Measurements from ENCODE around the gene ADAMTS17. TPM values are rescaled to one million over a fixed set of nuclear protein-coding genes. Genes with fewer than 3 reads are reported as not detected.
A peak's percentile ranks its signal among the peaks of the same experiment; 100 is the strongest.
"Not testable (repeated sequence)": the region's sequence is repeated elsewhere in the genome, so short reads cannot be mapped to it uniquely, and the experiment has no call there.

The ADAMTS17 gene
- total RNA-seq, 8 experiments from 2014 or later = 0.33 to 2.1 (median 1.1) TPM

DNA sequence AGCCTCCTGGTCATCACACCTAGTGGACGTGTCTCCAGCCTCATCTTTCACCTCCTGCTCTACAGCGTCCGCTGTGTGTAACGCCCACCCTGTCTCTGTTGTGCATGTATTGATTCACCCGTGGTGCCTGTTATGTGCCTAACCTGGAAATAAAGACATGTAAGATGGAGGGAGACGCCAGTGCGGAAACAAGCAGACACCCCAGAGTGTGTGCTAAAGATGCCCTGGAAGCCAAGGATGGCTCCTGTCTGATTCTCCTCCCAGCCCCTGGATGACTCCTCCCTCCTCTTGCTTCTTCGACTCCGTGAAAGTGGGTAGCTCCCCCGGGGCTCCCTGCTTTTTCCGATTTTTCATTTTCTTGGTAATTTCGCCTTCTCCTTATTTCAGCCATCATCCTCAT, 241.8 kb downstream of the ADAMTS17 start:
- H3K4me1 ChIP-seq (replicated peaks in 1 of 2) = no peaks in the 10 kb centered on the region
- no peak overlapping the region for H3K27ac ChIP-seq
- no peak for ATAC-seq (replicated peaks in 6 of 8)
- 58 to 100% (median 85%) methylated on average over 3 to 10 of the region's 12 CpGs; no CpG with 5 or more reads in 6 of the 10 experiments for WGBS, 10 experiments
- H3K4me3 ChIP-seq = no peak overlapping the region
- in situ Hi-C loops (cut with MboI; ENCODE audit: low pct_unique_long_range_greater_than_20kb in 2 of 9, low sequenced_read_pairs in 9 of 9, unreplicated experiment in 9 of 9) = no loop called here

DNA sequence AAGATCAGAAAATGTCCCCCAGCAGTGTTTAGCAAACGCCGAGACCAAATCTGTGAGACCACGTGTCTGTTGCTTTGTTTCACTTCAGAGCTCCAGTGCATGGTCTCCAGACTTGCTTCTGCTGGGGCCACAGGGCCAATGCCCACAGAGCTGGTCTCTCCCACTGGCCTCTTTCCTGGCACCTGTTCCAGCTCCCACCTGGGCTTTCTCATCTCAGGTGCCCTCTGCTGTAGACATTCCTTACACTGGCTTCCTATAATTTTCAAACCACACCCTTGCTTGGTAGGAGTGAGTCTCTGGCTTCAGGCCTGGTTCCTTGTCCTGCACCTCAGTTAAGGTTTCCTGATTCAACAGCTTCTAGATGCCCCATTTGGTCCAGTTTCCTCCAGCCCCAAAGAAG, 243.1 kb downstream of the ADAMTS17 start:
- H3K4me1 ChIP-seq (replicated peaks in 1 of 2) = no peaks in the 10 kb centered on the region
- 86 to 100% (median 100%) methylated on average over 1 to 3 of the region's 3 CpGs; no CpG with 5 or more reads in 7 of the 10 experiments for WGBS, 10 experiments
- no peak overlapping the region for H3K4me3 ChIP-seq
- ATAC-seq (replicated peaks in 6 of 8) = no peak
- in situ Hi-C loops (cut with MboI; ENCODE audit: low pct_unique_long_range_greater_than_20kb in 2 of 9, low sequenced_read_pairs in 9 of 9, unreplicated experiment in 9 of 9) = no loop called here
- H3K27ac ChIP-seq = no peak overlapping the region

DNA sequence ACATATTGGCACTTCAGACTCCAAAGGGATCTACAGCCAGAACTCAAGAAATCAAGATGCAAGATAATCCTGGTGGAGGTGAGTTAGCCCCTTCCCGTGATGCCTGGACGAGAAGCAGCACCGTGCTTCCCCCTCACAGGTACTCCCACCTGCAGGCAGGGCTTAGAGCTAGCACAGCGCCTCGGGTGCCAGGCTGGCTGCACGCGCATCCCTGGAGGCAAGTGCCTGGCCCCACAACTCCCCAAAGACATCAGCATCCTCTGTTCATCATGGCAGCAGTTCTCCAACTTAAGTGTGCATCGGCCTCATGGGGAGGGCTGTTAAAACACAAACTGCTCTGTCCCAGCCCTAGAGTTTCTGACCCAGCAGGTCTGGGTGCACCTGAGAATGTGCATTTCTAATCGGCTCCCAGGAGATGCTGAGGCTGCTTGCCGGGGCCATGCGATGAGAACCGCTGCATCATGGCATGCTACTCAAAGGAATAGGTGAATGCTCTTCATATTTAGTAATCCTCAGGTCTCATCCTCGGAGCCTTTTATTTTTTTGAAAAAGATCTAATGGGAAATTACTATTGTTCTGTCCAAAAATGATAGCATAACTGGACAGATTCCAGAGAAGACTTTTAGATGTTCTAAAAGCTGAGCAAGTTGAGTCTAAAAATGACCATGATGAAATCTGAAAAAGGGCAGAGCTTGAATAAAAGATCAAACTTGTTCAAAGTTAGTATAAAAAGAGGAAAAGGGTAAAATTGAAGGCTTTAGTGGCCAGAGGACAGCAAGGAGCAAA, 244.2 kb downstream of the ADAMTS17 start:
- Histone ChIP-seq H3K4me3 (no peak overlapping the region), H3K27ac (no peak overlapping the region), H3K4me1 (replicated peaks in 1 of 2) (no peaks in the 10 kb centered on the region)
- no peak for ATAC-seq (replicated peaks in 6 of 8)
- in situ Hi-C loops (cut with MboI; ENCODE audit: low pct_unique_long_range_greater_than_20kb in 2 of 9, low sequenced_read_pairs in 9 of 9, unreplicated experiment in 9 of 9) = no loop called here
- WGBS, 10 experiments = 16 to 95% (median 58%) methylated on average over 2 to 9 of the region's 13 CpGs; no CpG with 5 or more reads in 2 of the 10 experiments

DNA sequence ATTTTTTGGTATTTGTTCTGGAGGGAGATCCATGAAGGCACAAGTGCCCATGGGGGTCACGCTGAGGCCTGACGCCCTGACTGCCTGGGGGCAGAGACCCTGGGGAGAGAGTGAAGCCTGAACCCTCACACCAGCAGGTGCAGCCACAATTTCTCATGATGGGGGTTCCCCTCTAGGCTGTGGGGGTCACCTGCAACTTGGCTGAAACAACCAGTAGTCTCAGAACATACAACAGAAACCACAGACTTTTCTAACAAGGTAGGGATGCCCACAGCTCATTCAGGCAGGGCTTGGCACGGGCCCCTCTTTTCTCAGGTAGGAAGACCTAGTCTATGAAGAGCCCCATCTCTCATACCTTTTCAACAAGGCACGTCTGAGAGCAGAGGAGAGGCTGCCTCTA, 245.1 kb downstream of the ADAMTS17 start:
- no peak overlapping the region for H3K27ac ChIP-seq
- ATAC-seq (replicated peaks in 6 of 8) = no peak
- WGBS, 10 experiments = 30 to 83% (median 75%) methylated on average over 2 to 4 of the region's 4 CpGs; no CpG with 5 or more reads in 4 of the 10 experiments
- H3K4me1 ChIP-seq (replicated peaks in 1 of 2) = no peaks in the 10 kb centered on the region
- no peak overlapping the region for H3K4me3 ChIP-seq
- in situ Hi-C loops (cut with MboI; ENCODE audit: low pct_unique_long_range_greater_than_20kb in 2 of 9, low sequenced_read_pairs in 9 of 9, unreplicated experiment in 9 of 9) = no loop called here

DNA sequence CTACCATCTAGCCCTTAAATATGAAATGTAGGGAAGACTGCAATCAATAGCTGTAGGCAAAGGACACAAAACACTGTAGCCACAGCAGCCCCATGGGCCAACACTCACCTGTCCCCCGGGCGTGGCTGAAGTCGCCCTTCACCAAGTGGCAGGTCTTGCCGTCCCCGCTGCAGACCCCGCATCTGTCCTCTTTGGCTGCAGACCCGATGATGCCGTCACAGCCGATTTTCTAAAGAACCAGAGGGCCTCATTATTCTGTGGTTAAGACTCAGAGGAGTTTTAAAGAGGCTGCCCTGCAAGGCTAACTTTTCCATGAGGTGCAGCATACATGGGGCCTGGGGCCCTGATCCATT, 245.6 kb downstream of the ADAMTS17 start:
- Histone ChIP-seq H3K4me1 (replicated peaks in 1 of 2) (no peaks in the 10 kb centered on the region), H3K4me3 (no peak overlapping the region), H3K27ac (no peak overlapping the region)
- no peak for ATAC-seq (replicated peaks in 6 of 8)
- WGBS, 10 experiments = 30 to 90% (median 57%) methylated on average over 1 to 7 of the region's 9 CpGs; no CpG with 5 or more reads in 4 of the 10 experiments
- in situ Hi-C loops (cut with MboI; ENCODE audit: low pct_unique_long_range_greater_than_20kb in 2 of 9, low sequenced_read_pairs in 9 of 9, unreplicated experiment in 9 of 9) = no loop called here

DNA sequence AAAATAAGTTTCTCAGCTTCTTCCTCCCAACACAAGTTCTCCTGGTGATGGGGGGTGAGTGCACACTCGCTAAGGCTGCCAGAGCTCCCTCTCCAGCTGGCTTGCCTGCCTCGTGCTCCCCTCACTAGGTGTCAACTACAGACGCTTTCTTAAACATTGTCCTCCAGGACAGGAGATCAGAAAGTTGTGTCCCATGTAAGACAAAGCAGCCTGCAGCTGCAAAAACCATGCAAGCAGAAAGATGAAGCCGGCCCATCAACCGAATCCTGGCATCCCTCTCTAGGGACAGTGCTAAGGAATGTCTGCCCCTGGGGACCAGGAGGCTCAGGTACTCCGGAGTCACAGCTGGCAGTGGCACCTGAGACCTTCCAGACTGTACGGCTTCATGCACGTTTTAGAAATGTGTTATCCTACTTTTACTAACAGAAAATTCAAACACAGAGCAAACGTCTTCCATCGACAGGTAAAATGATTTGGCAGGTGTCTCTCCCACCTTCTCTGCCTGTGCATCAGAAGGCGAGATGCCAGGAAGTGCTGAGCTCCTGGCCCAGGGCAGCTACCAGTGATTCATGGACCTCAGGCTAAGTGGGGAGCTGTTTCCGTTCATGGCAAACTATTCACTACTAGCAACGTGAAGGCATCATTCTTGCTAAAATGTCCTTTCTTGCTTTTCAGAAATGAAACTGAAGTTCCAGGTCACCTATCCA, 246.1 kb downstream of the ADAMTS17 start:
- in situ Hi-C loops (cut with MboI; ENCODE audit: low pct_unique_long_range_greater_than_20kb in 2 of 9, low sequenced_read_pairs in 9 of 9, unreplicated experiment in 9 of 9) = no loop called here

DNA sequence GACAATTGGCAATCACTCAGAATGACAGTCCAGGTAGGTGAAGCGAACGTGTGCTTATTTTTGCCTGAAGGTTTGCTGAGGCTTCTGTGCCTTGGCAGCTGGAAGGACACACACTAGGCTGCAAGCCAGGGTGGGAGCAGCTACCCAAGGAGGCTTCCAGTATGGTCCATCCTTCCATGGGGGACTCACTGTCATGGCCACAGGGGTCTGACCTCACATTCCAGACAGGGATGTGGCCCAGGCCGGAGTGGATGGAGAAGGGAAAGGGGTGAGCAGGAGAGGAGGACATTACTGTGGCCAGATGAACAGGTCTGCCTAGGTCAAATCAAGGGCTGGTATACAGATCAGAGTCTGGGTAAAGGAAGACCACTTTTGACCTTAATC, 247.7 kb downstream of the ADAMTS17 start:
- Histone ChIP-seq H3K4me1 (replicated peaks in 1 of 2) (no peaks in the 10 kb centered on the region), H3K27ac (no peak overlapping the region), H3K4me3 (no peak overlapping the region)
- ATAC-seq (replicated peaks in 6 of 8) = no peak
- in situ Hi-C loops (cut with MboI; ENCODE audit: low pct_unique_long_range_greater_than_20kb in 2 of 9, low sequenced_read_pairs in 9 of 9, unreplicated experiment in 9 of 9) = no loop called here
- WGBS, 10 experiments = 10 to 100% (median 58%) methylated on average over 1 to 2 of the region's 3 CpGs; no CpG with 5 or more reads in 5 of the 10 experiments

More for the DNA sequence above, 246.1 kb downstream of the ADAMTS17 start:
- WGBS, 10 experiments = 6 to 84% (median 50%) methylated on average over 1 to 8 of the region's 13 CpGs; no CpG with 5 or more reads in 1 of the 10 experiments
- no peak for ATAC-seq (replicated peaks in 6 of 8)
- Histone ChIP-seq H3K4me1 (replicated peaks in 1 of 2) (no peaks in the 10 kb centered on the region), H3K4me3 (no peak overlapping the region), H3K27ac (no peak overlapping the region)

DNA sequence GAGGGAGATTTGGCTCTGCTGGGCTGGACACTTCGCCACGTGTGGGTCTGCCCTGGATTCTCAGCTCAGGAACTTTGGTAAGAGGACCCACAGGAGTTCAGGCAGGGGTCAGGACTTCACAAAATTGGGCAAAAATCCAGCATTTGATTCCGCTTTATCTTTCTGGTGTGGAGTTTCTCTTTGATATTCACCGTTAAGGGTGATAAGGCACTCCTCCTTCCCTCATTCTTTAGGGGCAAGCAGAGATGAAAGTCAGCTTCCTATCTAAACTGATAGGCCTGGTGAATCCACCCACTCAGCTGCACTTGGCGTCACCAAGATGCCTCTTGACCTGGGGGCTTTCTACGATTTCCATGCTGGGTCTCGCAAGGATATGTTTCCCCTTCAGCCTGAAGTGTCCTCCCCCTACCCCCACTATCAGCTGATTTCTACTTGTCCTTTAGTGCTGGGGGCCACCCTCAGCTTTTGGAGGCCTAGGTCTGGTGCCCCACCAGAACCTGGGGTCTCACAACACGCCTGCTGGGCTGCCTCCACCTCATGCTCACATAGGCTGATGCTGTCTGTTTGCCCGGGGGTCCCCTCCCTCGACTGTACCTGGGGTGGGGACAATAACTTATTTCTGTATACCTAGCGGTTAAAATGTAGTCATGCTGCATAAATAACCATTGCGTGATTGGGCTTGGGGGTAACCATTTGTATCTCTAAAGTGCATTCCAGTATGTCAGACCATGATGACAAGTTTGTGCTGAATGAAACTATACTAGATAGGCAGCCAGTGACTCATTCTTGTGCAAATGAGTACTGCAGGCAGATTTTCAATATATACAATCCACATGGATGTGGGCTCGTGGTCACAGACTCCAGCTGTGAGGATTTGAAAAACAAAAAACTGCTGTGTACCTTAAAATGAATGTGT, 248.3 kb downstream of the ADAMTS17 start:
- in situ Hi-C loops (cut with MboI; ENCODE audit: low pct_unique_long_range_greater_than_20kb in 2 of 9, low sequenced_read_pairs in 9 of 9, unreplicated experiment in 9 of 9) = no loop called here
- 4 to 100% (median 59%) methylated on average over 1 to 13 of the region's 13 CpGs; no CpG with 5 or more reads in 2 of the 10 experiments for WGBS, 10 experiments
- Histone ChIP-seq H3K4me3 (no peak overlapping the region), H3K27ac (no peak overlapping the region), H3K4me1 (replicated peaks in 1 of 2) (no peaks in the 10 kb centered on the region)
- peak in 2 of 8 experiments; percentile 39 to 41 for ATAC-seq (replicated peaks in 6 of 8)

DNA sequence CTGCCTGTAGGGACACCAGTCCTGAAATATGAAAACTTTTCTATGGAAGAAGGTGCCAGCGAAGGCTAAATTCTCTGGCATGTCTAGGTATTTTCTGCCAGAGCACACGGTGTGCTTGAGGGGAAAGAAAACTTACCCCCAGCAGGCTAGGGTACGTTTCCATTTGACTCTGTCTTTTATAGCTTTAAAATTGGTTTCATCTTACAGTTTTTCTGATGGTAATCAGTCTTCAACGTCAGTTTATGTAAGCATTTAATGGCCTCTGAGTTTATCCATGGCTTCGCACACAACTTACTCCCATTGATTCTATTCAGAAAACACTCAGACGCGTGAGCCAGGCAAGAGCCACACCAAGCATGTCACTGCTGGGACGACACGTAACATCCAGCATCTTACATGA, 249.7 kb downstream of the ADAMTS17 start:
- in situ Hi-C loops (cut with MboI; ENCODE audit: low pct_unique_long_range_greater_than_20kb in 2 of 9, low sequenced_read_pairs in 9 of 9, unreplicated experiment in 9 of 9) = no loop called here
- ATAC-seq (replicated peaks in 6 of 8) = no peak
- H3K4me3 ChIP-seq = no peak overlapping the region
- 0 to 82% (median 40%) methylated on average over 1 to 5 of the region's 9 CpGs; no CpG with 5 or more reads in 3 of the 10 experiments for WGBS, 10 experiments
- H3K4me1 ChIP-seq (replicated peaks in 1 of 2) = no peaks in the 10 kb centered on the region
- no peak overlapping the region for H3K27ac ChIP-seq

DNA sequence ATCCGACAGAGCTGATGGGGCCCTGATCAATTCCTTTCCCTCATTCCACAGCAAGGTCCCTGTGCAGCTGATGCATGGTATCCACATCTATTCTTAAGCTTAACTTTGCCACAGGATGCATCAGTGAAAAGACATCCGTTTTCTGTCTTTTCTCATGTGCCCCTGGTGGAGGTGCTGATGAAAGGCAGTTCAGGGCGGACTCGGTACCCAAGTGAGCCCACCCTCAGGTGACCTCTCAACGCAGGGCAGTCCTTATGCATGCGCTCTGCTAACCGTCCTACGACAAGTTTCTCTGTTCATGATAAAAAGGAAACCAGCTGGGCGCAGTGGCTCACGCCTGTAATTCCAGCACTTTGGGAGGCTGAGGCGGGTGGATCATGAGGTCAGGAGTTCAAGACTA, 251.4 kb downstream of the ADAMTS17 start:
- in situ Hi-C loops (cut with MboI; ENCODE audit: low pct_unique_long_range_greater_than_20kb in 2 of 9, low sequenced_read_pairs in 9 of 9, unreplicated experiment in 9 of 9) = no loop called here
- Histone ChIP-seq H3K27ac (no peak overlapping the region), H3K4me1 (replicated peaks in 1 of 2) (no peaks in the 10 kb centered on the region), H3K4me3 (no peak overlapping the region)
- 44 to 93% (median 82%) methylated on average over 2 to 7 of the region's 11 CpGs; no CpG with 5 or more reads in 3 of the 10 experiments for WGBS, 10 experiments
- no peak for ATAC-seq (replicated peaks in 6 of 8)

DNA sequence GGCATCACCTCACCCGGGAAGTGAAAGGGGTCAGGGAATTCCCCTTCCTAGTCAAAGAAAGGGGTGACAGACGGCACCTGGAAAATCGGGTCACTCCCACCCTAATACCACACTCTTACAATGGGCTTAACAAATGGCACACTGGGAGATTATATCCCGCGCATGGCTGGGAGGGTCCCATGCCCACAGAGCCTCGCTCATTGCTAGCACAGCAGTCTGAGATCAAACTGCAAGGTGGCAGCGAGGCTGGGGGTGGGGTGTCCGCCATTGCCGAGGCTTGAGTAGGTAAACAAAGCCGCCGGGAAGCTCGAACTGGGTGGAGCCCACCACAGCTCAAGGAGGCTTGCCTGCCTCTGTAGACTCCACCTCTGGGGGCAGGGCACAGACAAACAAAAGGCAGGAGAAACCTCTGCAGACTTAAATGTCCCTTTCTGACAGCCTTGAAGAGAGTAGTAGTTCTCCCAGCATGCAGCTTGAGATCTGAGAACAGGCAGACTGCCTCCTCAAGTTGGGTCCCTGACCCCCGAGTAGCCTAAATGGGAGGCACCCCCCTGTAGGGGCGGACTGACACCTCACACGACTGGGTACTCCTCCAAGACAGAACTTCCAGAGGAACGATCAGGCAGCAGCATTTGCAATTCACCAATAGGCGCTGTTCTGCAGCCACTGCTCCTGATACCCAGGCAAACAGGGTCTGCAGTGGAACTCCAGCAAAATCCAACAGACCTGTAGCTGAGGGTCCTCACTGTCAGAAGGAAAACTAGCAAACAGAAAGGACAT, 257.5 kb downstream of the ADAMTS17 start:
- H3K4me3 ChIP-seq; ATAC-seq (replicated peaks in 6 of 8); H3K4me1 ChIP-seq (replicated peaks in 1 of 2); H3K27ac ChIP-seq; in situ Hi-C loops (cut with MboI; ENCODE audit: low pct_unique_long_range_greater_than_20kb in 2 of 9, low sequenced_read_pairs in 9 of 9, unreplicated experiment in 9 of 9): not testable (repeated sequence)
- 25 to 100% (median 47%) methylated on average over 2 to 12 of the region's 17 CpGs; no CpG with 5 or more reads in 4 of the 10 experiments for WGBS, 10 experiments

DNA sequence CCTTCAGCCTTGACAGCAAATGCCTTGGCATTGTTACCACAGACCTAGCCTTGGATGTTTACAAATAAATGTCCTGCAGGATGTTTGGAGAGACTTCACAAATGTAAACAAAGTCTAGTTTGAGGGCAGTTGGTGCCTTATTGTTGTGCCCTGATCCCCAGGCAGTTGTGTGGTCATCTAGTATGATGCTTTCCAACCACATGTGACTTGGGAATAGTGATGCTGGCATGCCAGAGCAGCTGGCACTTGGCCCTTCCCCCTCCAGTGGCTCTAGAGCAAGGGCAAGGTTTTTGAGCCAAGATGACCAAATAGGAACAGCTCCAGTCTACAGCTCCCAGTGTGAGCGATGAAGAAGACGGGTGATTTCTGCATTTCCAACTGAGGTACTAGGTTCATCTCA, 258.2 kb downstream of the ADAMTS17 start:
- ATAC-seq (replicated peaks in 6 of 8) = no peak
- WGBS, 10 experiments = 88% methylated on average over 2 of the region's 2 CpGs; no CpG with 5 or more reads in 9 of the 10 experiments
- Histone ChIP-seq H3K4me3 (no peak overlapping the region), H3K27ac (no peak overlapping the region), H3K4me1 (replicated peaks in 1 of 2) (no peaks in the 10 kb centered on the region)
- in situ Hi-C loops (cut with MboI; ENCODE audit: low pct_unique_long_range_greater_than_20kb in 2 of 9, low sequenced_read_pairs in 9 of 9, unreplicated experiment in 9 of 9) = no loop called here
